Measurements from ENCODE around the gene PAM.

The PAM gene

GRCh38 chr5:102796498-102796897, 41.4 kb downstream of the PAM start:
- Histone ChIP-seq H3K4me3 (ENCODE audit: low read depth, low read length) (no peak overlapping the region), H3K27me3 (no peaks in the 10 kb centered on the region), H3K9me3 (no peaks in the 10 kb centered on the region), H3K4me1 (peaks cover 27% of the 10 kb centered on the region), H3K36me3 (no peaks in the 10 kb centered on the region)
- TF ChIP-seq, protein P1, sequence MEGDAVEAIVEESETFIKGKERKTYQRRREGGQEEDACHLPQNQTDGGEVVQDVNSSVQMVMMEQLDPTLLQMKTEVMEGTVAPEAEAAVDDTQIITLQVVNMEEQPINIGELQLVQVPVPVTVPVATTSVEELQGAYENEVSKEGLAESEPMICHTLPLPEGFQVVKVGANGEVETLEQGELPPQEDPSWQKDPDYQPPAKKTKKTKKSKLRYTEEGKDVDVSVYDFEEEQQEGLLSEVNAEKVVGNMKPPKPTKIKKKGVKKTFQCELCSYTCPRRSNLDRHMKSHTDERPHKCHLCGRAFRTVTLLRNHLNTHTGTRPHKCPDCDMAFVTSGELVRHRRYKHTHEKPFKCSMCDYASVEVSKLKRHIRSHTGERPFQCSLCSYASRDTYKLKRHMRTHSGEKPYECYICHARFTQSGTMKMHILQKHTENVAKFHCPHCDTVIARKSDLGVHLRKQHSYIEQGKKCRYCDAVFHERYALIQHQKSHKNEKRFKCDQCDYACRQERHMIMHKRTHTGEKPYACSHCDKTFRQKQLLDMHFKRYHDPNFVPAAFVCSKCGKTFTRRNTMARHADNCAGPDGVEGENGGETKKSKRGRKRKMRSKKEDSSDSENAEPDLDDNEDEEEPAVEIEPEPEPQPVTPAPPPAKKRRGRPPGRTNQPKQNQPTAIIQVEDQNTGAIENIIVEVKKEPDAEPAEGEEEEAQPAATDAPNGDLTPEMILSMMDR (IDR thresholded peaks at IDR 0.05; ENCODE audit: low read depth, low read length): no peak
- DNase-seq: no peak

DNA sequence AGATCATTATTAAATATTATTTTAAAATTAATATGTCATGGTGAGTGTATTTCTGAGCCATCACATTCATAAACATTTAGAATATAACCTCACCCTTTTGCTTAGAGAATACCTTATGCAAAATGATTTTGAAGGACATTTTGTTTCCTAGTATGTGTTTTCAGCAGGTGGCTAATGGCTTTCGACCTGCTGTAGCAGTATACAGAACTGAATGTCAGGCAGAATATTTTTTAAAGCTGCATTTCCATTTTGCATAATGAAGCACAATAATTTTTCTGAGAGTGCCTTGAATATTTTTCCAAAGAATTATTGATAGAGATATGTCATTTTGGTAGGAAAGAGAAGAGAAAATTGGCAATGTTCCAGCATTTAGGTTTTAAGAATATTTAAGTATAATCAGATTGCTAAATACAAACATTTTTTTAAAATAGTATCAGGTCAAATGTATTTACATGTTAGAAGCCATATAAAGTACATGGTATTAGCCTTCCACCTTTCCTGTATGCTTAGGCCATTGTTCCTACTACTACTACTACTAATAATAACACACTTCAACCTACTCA, 42.3 kb downstream of the PAM start:
- Histone ChIP-seq H3K4me1 (peaks cover 27% of the 10 kb centered on the region), H3K27me3 (no peaks in the 10 kb centered on the region), H3K9me3 (no peaks in the 10 kb centered on the region), H3K4me3 (ENCODE audit: low read depth, low read length) (no peak overlapping the region), H3K36me3 (no peaks in the 10 kb centered on the region)
- DNase-seq: no peak
- TF ChIP-seq, protein P1 (IDR thresholded peaks at IDR 0.05; ENCODE audit: low read depth, low read length): no peak

- Histone ChIP-seq H3K36me3 (no peaks in the 10 kb centered on the region), H3K27me3 (no peaks in the 10 kb centered on the region), H3K4me3 (ENCODE audit: low read depth, low read length) (no peak overlapping the region), H3K9me3 (no peaks in the 10 kb centered on the region), H3K4me1 (peaks cover 27% of the 10 kb centered on the region)
- no peak for DNase-seq
- TF ChIP-seq, protein P1 (IDR thresholded peaks at IDR 0.05; ENCODE audit: low read depth, low read length): no peak
These were observed 43.1 kb downstream of the PAM start for GRCh38 chr5:102798104-102798785.

DNA sequence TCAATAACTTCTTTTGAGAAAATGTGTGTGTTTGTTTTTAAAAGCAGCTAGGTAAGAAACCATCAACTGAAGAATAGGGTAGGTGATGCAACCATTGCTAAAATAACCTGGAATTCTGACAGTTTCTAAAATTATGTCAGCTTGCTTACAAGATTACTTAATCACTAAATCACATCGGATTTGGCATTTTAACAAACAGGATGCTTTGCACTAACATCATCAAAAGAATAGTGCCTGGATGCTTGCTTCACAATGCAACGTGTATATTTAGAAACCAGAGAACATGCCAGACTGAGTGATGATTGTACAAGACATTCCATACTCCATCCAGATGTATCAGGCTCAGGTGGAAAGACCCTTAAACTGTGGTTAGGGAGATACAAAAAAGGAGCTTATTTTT, 43.9 kb downstream of the PAM start:
- Histone ChIP-seq H3K36me3 (no peaks in the 10 kb centered on the region), H3K4me3 (ENCODE audit: low read depth, low read length) (no peak overlapping the region), H3K27me3 (no peaks in the 10 kb centered on the region), H3K4me1 (peaks cover 27% of the 10 kb centered on the region), H3K9me3 (no peaks in the 10 kb centered on the region)
- DNase-seq: no peak
- TF ChIP-seq, protein P1 (IDR thresholded peaks at IDR 0.05; ENCODE audit: low read depth, low read length): no peak

DNA sequence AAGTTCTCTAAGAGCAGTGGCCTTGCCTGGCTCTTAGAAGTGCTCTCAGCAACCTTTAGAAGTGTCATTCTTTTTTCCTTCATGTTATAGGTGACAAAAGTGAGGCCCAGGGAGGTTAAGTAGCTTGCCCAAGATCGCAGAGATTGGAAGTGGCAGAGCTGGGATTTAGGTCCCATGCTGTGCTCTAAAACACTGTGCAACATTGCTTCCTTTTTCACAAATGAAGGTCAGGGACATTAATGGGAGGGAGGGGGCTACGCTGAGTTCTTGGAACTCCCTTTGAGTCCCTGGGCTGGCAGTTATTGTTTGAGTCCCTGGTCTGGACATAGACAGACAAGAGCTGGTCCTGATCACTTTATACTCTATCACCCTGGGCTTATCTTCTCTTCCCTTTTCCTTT, 45.3 kb downstream of the PAM start:
- H3K4me1 ChIP-seq: peaks cover 19% of the 10 kb centered on the region
- no peaks in the 10 kb centered on the region for H3K36me3 ChIP-seq
- DNase-seq: no peak
- no peaks in the 10 kb centered on the region for H3K27me3 ChIP-seq
- H3K9me3 ChIP-seq: no peaks in the 10 kb centered on the region
- H3K4me3 ChIP-seq (ENCODE audit: low read depth, low read length): no peak overlapping the region
- TF ChIP-seq, protein P1 (IDR thresholded peaks at IDR 0.05; ENCODE audit: low read depth, low read length): no peak

DNA sequence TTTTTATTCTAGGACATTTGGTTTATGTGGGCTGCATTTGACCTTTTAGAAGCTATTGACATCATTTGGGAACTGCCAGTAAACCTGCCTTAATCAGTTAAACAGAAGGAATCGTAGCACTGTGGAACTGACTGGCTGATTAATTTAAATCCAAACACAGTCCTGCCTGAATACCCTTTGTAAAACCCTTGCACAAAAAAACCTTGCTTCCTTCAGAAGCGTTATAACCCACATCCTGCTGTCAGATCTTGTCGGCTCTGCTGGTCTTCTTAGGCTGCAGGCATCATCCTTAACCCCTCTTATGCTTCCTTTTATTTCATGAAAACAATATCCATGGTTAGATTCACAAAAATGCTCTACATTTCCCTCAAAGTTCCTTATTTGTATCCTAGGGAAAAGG, 46.3 kb downstream of the PAM start:
- TF ChIP-seq, protein P1 (IDR thresholded peaks at IDR 0.05; ENCODE audit: low read depth, low read length): no peak
- Histone ChIP-seq H3K4me3 (ENCODE audit: low read depth, low read length) (no peak overlapping the region), H3K36me3 (no peaks in the 10 kb centered on the region), H3K27me3 (no peaks in the 10 kb centered on the region), H3K9me3 (no peaks in the 10 kb centered on the region), H3K4me1 (peaks cover 16% of the 10 kb centered on the region)
- DNase-seq: no peak

Data from BE2C (cell line).